Sigmoid colon (tissue), 4 donors: ENCODE results near the gene ALOX5.
A peak's percentile ranks its signal among the peaks of the same experiment; 100 is the strongest.

Experiments used
- POLR2A ChIP-seq, 2 donors: fragments of 450-650 bp; IDR thresholded peaks; one replicate each; pipeline ENCODE4 v1.6.1; 2016; ENCODE audit warnings: antibody characterized with exemption in 2 of 2, mild to moderate bottlenecking in 2 of 2, moderate library complexity in 2 of 2
- POLR2AphosphoS5 ChIP-seq, 4 donors: sonication (generic); formaldehyde crosslinking; IDR thresholded peaks; one replicate each; pipeline ENCODE4 v1.6.1; 2017; ENCODE audit warnings: antibody characterized with exemption in 4 of 4
- TF ChIP-seq, protein P1 (sequence below), 4 experiments: fragments of 450-650 bp in 3 of 4; fragments of 200-600 bp in 1 of 4; IDR thresholded peaks; one replicate each; pipeline ENCODE4 v1.5.1; 2016 to 2019; ENCODE audit warnings: antibody characterized with exemption in 4 of 4, mild to moderate bottlenecking in 3 of 4, moderate library complexity in 2 of 4

DNA sequence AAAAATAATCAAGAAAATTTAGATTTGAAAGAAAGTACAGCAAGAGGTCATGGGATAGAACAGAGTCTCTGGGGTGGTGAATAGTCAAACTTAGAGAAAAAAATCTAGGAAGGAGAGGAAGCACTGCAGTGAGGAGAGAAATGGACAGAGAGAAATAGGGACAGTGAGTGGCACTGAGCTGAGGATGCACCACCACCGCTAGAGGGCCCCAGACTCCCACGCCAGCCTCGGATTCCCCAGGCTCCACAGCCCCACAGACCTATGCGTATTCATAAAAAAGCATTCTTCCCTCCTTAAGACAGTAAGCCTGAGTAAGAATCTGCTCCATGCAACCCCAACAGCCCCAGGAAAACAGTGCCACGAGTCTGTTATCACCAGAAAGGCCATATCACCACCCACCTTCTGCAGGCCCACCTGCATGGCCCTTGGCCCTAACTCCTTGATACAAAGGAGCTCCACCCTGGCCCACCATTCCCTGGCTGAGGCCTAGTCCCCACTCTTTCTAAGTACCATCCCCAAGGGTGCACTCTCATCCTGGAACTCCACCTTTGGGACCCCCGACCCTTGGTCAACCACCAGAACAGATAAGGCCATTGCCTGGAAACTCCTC lies 91.0 kb downstream of the ALOX5 start:
- TF ChIP-seq, protein P1, sequence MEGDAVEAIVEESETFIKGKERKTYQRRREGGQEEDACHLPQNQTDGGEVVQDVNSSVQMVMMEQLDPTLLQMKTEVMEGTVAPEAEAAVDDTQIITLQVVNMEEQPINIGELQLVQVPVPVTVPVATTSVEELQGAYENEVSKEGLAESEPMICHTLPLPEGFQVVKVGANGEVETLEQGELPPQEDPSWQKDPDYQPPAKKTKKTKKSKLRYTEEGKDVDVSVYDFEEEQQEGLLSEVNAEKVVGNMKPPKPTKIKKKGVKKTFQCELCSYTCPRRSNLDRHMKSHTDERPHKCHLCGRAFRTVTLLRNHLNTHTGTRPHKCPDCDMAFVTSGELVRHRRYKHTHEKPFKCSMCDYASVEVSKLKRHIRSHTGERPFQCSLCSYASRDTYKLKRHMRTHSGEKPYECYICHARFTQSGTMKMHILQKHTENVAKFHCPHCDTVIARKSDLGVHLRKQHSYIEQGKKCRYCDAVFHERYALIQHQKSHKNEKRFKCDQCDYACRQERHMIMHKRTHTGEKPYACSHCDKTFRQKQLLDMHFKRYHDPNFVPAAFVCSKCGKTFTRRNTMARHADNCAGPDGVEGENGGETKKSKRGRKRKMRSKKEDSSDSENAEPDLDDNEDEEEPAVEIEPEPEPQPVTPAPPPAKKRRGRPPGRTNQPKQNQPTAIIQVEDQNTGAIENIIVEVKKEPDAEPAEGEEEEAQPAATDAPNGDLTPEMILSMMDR (IDR thresholded peaks at IDR 0.05), result peak; percentile 46 to 87 (median 75)
- TF ChIP-seq POLR2A (IDR thresholded peaks at IDR 0.05) (no peak), POLR2AphosphoS5 (IDR thresholded peaks at IDR 0.05) (no peak)
